TTC549 (cell line): ENCODE measurements around the gene GABRA6.
"Not testable (repeated sequence)": the region's sequence is repeated elsewhere in the genome, so short reads cannot be mapped to it uniquely, and the experiment has no call there.

ENCODE experiments used
- FAIRE-seq: peaks from 2 replicates; lab custom pipeline; 2012; peaks lifted over from hg19 to GRCh38; lab: Jason Lieb, UNC

The GABRA6 gene

GRCh38 chr5:161685461-161685860 lies at the start of gene GABRA6:
Gene GABRA6 (plus strand): TSS chr5:161685721. CDS start chr5:161685990, 269 bp downstream.
- no peak for FAIRE-seq

- FAIRE-seq, result no peak
These were observed 47.9 kb upstream of the GABRA6 start for GRCh38 chr5:161637591-161637990.

- FAIRE-seq, result no peak
These were observed 44.1 kb upstream of the GABRA6 start for GRCh38 chr5:161641444-161641843.

DNA sequence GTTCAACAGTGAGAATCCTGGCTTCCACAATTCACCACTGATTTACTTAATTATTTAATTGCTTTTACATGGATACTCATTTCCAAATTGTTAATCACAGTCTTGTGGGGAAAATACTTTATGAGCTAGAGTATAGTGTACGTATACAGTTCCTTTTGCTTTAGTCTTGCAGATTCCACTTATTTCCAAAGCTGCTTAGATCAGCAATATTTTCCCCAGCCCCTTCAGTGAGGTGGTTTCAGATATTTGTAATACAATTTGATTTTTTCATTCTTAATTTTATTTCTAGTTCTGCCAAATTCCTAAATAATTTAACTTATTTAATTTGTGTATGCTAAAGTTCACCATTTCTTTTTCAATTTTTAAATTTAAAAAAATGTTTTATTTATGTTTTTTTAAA lies 40.3 kb upstream of the GABRA6 start:
- FAIRE-seq, result no peak

- not testable (repeated sequence) for FAIRE-seq
These were observed 33.6 kb upstream of the GABRA6 start for GRCh38 chr5:161651926-161652325.

GRCh38 chr5:161660806-161661205 lies 24.7 kb upstream of the GABRA6 start:
- no peak for FAIRE-seq

- peak; percentile 90 for FAIRE-seq
These were observed 22.1 kb upstream of the GABRA6 start for GRCh38 chr5:161663431-161663830.

DNA sequence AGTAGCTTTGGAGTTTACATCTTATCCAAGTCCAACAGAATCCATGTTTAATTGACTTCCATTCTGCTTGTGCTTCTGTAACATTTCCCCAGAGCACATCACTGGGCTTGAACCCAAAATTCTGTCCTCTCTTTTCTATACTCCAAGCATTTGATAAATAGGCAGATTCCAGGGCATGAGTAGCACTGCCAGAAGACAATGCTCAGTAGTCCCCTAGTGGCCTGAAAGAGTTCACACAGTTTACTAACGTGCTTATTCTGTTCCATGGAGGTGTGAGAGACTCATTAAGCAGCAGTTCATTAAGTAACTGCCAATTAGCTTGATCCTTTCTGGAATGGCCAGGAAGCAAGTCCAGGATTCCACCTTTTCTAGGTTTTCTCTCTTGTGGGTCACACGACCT lies 9.4 kb upstream of the GABRA6 start:
- no peak for FAIRE-seq

- FAIRE-seq, result no peak
These were observed 628 bp downstream of the GABRA6 start for GRCh38 chr5:161686149-161686548.

GRCh38 chr5:161686881-161687280 lies 1.4 kb downstream of the GABRA6 start:
- no peak for FAIRE-seq

DNA sequence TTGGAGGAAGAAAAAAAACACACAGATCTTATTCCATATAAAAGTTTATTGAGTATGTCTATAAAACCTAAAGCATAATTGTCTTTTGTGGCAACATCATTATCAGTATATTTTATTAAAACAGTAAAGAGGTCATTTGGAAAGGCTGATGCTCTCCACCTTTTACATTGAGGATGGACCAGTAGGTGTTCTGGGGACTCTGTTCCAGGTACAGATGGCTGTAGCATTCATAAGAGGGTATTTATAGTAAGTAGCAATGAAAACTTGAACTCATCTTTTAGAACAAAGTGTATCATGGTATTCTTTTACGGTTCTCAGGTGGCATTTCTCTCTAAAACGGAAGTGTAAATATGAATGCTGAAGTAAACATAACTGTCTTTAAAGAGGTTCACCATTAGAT lies 1.8 kb downstream of the GABRA6 start:
- no peak for FAIRE-seq

DNA sequence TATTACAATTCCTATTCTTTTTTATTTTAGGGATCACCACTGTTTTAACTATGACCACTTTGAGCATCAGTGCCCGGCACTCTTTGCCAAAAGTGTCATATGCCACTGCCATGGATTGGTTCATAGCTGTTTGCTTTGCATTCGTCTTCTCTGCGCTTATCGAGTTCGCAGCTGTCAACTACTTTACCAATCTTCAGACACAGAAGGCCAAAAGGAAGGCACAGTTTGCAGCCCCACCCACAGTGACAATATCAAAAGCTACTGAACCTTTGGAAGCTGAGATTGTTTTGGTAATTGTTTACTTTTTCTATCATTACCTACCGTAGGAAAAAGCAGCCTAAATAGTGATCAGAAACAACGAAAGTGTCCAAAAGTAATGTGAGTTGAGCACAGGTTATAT lies 6.4 kb downstream of the GABRA6 start:
- FAIRE-seq, result no peak

DNA sequence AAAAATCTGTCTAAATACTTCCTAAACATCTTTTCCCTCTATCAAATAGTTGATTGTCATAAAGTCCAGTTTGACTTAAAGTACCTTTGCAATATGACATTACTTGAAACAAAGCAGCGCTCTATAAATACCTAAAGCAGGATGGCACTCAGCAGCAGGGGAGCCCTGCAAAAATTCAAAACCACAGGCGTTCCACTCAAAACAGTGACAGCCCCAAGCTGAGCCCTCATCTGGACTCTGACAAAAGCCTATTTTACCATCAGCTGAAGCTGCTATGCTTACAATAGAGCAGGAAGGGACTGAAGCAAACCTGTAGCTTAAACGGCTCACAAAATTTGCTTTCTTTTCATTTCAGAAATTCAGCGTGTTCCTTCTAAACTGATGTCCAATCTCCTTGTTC lies 11.5 kb downstream of the GABRA6 start:
- no peak for FAIRE-seq

GRCh38 chr5:161700065-161700464 lies 14.5 kb downstream of the GABRA6 start:
- no peak for FAIRE-seq

DNA sequence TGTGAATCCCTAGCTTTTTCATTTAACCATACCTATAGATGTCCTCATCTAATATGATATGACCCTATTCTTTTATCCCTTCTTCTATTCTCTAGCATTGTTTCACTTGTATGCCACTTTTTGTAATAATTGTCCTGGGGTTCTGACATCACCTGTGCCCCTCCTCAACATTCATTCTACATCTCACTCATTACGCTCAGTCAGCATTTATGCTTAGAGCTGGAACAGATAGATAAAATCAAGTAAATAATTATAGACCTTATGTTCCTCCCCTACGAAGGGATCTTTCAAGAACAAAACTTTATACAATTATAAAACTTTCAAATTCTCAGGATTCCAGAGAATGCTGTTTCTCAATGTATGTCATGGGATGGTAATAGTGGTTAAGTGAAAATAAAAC lies 18.0 kb downstream of the GABRA6 start:
- no peak for FAIRE-seq

DNA sequence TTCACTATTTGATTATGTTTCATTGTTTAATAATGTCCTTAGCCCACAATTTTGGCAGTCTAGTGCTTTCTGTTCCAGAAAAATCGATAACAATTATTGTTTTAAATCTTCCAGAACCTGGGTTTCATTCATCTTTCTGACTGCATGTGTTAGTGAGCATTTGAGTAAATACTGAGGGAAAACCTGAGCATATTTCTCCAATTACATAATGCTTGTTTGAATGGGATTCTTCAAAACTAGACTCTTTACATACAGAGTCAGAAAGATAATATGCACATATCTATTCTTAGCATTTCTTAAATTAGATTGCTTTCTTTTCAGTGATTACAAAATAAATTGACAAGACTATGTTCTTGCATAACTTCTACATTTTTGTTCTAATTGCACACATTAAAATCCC lies 21.9 kb downstream of the GABRA6 start:
- no peak for FAIRE-seq

- no peak for FAIRE-seq
These were observed 23.7 kb downstream of the GABRA6 start for GRCh38 chr5:161709239-161709638.

DNA sequence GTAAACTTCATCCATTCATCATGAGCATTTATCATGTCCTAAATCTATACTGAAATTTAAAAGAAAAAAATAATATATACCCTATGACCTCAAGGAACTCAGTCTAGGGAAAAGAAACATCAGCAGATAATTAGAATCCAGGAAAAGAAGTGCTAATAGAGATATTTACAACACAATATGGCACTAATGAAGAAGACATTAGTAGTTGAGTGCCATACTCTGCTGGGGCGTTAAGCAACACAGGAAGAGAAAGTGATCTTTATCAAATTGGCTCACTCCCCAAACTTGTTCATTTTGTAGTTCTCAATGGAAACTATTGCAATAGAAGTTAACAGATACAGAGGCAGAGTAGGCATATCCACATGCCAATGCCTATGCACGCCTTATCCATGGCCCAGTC lies 27.5 kb downstream of the GABRA6 start:
- FAIRE-seq, result no peak

GRCh38 chr5:161719157-161719556 lies 33.6 kb downstream of the GABRA6 start:
- FAIRE-seq, result no peak

GRCh38 chr5:161720460-161720859 lies 34.9 kb downstream of the GABRA6 start:
- FAIRE-seq, result no peak

DNA sequence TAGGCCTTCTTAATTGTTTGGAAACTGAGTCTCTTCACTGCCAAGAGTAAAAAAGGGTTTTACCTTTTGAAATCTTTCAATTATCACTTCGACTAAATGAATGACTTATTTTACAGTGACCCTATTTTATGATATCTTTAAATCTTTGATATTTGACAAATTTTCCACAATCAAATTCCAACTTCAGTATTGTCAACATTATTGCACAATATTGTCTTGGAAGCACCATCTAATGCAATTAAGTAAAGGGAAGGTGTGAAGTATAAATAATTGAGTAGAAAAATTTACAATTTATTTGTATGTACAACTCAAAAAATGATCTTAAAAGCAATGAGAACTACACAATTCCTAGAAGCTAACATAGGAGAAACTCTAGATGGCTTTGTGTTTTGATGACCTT lies 49.2 kb downstream of the GABRA6 start:
- no peak for FAIRE-seq

DNA sequence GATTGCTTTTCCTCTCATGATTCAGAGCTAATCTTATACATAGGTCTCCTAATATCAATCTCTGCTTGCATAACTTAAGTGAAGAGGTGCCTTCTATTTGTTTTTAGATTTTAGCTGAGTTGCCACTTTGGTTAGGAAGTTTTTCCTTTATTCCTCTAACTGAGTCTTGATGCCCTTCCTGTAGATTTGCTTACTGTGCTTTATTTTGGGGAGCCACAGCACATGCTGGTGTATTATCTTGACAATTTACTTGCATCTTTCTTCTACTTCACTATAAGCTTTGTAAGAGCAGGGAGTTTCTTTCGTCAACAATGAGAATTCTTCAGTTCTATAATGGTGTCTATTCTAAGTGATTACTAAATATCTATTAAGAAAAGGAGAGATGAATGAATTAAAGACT lies 54.9 kb downstream of the GABRA6 start:
- no peak for FAIRE-seq

- no peak for FAIRE-seq
These were observed 58.8 kb downstream of the GABRA6 start for GRCh38 chr5:161744276-161744675.

DNA sequence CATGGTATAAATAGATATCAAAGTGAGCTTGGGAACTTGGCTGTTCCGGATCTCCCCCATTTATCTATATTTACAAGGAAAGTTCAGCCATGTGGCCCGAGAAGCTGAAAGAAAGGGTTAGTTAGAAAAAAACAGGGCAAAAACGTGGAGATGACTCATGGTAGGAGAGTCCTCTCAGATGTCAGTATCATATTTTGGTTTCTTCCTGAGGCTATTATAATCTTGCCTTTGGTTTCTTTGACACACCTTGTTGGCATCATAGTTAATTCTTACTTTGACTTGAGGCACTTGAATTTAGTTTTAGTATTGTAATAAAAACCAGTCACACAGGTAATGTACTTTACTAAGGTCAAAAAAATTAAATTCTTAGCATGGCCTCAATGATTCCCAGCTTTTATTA lies 59.9 kb downstream of the GABRA6 start:
- no peak for FAIRE-seq

DNA sequence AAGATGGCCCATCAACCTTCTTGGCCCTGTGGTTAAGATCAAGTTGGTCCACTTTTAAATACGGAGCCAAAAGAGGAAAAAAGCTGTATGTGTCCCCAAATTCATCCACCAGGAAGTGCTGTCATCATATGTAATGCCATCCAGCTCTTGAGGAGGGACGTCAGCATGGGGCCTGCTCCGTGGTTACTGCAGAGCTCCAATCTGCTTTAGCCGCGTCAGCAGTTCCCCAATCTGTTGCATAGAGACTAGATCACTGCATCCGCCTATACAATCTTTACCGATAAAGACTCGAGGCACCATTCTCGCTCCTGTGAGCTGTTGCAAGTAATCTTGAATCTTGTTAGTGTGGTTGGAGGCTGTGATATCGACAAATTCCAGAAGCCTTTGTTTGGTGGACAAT lies 65.7 kb downstream of the GABRA6 start:
- FAIRE-seq, result no peak
